NCI-H146 treated with DMSO at 0.1 percent for 48 hours (cell line): ENCODE data around the gene C1QTNF2.
"Not testable (repeated sequence)": the region's sequence is repeated elsewhere in the genome, so short reads cannot be mapped to it uniquely, and the experiment has no call there.

Experiments
- DNase-seq: peaks from one replicate; lab custom pipeline; 2025; ENCODE audit not compliant: unreplicated experiment; lab: John Stamatoyannopoulos, UW

C1QTNF2 gene

DNA sequence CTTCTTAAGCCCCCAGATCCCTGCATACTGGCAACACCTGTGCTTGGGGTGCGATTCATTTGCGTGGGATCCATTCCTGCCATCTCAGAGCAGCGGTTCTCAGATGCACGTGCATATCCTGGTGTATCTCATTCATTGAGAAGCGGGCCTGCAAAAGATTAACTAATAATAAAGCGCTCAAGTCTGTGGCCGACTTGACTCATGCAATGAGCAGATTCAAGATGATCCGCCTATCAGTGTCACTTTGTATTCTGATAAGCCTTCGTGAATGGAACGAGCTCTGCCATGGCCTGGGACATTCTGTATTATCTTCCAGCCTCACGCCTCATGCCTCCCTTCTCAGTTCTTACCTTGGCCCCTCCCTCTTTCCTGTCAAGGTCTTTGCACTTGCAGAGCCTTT, 22.3 kb downstream of the C1QTNF2 start:
- DNase-seq: no peak

DNA sequence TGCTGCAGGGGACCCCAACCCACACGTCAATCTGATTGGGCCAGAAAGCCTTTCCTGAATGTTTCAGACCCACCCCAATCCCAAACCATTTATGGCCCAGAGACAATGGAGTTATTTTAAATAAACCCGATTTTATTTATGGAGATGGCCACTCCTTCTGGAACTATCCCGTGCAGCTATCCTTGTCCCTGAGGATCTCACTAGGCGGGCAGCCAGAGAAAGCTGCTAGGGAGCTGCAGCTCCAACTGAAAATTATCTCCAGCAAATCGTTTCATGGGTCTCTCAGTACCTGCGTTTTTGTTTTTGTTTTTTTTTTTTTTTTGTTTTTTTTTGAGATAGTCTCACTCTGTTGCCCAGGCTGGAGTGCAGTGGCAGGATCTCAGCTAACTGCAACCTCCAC, 23.0 kb downstream of the C1QTNF2 start:
- DNase-seq: no peak

DNA sequence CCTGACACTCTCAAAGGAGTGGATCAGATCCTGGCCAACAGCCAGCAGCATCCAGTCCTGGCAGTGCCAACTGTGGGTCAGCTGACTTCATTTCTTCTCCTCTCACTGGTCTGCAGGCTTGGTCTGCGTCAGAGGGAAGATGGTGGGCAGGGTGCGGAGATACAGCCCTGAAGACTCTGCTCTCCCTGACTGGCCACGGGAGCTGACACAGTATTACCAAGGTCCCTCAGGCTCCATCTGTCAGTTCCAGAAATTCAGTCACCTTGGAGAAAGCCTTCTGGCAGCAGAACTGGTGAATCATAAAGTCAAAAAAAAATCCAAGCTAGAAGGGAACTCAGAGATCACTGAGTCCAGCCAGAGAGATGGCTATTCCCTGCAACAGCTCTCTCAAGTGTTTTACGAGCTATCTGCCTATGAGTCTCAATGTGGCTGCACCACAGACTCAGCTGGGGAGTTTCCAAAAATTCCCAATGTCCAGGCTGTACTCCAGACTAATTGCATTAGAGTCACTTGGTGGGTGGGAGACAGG, 27.9 kb downstream of the C1QTNF2 start:
- DNase-seq: no peak

DNA sequence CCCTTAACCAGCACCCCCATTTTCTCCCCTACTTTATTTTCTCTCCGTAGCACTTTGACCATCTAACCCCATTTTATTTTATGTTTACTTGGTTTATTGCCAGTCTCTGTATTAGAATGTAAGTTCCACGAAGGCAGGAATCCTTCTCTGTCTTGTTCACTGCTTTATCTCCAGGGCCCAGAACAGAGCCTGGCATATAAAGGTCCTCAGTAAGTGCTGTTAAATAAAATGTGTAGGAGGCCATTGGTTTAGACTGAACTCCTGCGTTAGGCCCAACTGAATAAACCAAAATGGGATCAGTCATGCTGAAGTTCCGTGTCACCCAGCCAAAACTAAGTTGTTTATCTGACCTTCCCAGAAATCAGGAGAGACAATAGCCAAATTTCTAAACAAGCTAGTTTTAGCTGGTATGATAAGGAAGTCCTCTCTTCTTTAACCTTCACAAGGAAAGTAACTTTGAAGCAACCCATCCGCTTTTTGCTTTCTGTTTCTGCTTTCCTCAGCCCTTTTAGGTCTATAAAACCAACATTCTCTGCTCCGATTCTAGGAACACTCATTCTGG, 29.0 kb downstream of the C1QTNF2 start:
- DNase-seq: no peak

DNA sequence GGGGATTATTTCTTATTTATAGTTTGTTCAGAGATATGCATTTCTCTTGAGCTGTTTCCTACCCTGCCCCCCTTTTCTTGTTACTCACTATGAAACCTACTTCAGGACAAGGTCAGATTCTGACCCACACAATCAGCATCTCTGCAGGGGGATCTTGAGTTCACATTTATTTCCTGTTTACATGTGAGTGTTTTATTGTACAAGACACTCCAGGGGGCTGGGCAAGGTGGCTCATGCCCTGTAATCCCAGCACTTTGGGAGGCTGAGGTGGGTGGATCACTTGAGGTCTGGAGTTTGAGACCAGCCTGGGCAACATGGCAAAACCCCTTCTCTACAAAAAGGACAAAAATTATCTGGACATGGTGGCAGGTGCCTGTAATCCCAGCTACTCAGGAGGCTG, 29.9 kb downstream of the C1QTNF2 start:
- peak; percentile 3 for DNase-seq

DNA sequence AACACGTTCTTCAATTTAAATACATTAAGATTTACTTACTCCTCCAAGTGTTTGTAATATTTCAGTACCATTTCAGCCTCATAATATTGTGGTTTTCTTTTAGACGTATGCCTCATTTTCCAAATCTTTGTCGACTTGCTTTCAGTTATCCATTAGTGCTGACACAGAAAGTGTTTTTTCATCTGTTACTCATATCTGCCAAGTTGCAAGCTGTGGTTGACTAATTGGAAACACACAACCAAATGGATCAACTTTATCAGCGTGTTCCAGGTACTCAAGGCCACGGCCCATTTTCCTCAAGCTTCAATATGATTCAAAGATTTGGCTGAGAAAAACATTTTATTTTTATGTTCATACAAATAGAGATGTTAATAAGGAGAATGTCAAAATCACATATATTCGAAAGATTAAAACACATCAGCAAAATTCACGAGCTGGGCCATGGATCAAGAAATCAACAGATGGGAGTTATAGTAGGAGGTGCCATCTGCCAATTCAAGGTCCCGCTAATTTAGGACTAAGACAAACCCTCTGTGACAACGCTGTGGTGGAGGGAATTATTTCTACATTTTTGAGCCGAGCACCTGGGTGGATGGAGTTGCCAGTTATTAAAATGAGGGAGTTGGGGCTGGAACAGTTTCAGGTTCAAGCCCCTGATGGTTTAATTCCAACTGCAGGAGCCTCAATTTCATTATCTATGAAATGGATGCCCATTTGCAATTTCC, 30.9 kb downstream of the C1QTNF2 start:
- no peak for DNase-seq

DNA sequence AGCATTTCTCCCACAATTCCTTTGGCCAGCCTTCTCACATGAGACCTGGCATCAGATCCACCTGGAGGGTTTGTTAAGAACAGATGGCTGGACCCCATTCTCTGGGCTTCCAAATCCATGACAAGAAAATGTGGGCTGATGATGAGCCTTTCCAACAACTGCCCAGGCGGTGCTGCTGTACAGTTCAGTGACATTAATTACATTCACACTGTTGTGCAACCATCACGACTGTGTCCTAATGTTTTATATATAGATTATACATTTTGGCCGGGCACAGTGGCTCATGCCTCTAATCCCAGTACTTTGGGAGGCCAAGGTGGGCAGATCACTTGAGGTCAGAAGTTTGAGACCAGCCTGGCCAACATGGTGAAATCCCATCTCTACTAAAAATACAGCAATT, 35.7 kb downstream of the C1QTNF2 start:
- not testable (repeated sequence) for DNase-seq

DNA sequence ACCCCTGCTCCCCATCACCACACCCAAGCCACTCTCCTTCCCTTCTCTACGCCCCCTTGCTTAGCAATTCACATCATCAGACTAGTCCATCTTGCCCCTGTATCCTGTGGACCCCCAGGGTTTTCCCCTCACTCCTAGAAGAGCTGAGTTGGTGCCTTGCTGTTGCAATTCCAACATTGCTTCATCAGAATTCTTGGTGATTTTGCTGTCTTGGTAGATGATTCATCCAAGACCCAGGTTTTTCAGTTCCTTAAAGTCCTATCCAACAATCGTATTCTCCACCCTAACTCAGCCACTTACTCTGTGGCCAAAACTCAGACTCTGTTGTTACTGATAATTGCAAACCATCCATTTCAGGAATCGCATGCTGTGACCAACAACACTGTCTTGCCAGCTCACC, 36.7 kb downstream of the C1QTNF2 start:
- no peak for DNase-seq

DNA sequence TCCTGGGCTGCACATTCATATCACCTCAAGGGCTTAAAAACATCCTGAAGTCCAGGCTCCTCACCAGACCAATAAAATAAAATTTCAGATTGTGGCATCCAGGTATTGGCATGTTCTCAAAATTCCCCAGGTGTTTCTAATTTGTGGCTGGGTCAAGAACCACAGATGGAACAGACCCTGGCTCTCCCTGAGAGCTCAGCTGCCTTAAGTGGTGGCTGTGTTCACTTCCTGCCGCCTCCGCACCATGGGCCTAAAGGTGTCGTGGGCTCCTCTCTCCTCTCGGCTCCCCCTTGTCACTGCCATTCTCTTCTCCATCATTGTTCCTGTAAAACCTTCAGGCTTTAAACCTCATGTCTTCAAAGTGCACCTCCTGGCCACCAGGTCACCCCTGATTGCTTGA, 40.2 kb downstream of the C1QTNF2 start:
- DNase-seq: no peak

DNA sequence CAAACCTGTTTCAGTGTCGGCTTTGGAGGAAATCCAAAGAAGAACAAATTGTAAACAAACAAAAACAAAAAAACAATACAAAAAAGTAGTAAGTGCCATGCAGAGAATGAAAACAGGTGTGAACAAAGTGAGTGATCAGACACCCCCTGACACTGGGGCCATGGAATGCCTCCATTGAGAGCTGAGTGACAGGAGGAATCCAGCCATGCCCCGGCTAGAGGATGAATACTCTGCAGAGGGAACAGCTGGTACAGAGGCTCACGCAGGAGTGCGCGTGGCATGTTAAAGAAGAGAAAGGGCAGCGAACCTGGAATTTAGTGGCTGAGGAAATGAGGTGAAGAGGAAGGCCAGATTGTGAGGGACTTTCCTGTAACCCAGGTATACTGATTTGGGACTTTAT, 42.6 kb downstream of the C1QTNF2 start:
- no peak for DNase-seq

DNA sequence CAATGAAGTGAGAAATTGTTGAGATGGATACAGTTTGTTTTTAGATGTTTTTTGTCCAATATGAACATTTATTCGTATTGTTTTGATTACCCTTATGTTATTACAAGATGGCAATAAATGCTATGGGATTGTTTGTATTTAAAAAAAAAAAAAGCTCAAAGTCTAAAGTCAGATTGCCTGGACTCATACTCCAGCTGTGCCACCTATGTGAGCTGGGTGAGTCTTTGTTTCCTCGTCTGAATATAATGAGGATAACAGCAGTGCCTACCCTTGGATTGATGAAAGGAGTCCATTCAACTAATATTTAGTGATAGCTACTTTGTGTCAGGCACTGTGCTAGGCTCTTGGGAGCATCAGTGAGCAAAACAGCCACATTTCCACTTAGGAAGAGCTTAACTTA, 43.4 kb downstream of the C1QTNF2 start:
- DNase-seq: no peak

DNA sequence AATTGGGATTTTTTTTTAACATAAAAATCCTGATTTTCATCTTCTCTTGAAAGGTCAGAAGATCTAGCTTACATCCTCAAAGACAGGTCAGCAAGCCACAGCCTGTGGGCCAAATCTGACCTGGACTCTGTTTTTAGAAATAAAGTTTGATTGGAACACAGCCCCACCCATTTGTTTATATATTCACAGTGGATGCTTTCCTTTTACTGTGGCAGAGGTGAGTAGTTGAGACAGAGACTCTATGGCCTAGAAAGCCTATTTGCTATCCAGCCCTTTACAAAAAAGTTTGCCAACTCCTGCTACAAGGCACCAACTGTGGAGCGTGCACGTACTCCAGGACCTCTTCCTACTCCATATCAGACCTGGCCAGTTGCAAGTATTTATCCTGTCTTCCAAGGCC, 44.7 kb downstream of the C1QTNF2 start:
- no peak for DNase-seq

DNA sequence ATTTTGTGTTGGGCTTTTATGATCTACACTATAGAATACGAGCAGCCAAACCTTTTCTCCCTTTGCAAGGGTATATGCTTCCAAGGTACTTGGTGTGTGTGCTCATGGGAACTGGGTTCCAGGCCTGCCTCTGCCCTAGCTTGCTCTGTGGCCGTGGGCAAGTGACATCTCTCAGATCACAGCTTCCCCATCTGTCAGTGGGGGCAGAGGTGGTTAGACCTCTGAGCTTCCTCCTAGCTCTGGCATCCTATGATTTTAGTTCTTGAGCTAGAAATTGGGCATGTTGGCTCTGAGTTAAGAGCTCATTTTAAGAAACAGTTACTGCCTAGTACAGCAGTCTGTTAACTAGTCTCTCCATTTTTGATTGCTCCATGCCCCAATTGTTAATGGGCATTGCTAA, 45.5 kb downstream of the C1QTNF2 start:
- DNase-seq: no peak

DNA sequence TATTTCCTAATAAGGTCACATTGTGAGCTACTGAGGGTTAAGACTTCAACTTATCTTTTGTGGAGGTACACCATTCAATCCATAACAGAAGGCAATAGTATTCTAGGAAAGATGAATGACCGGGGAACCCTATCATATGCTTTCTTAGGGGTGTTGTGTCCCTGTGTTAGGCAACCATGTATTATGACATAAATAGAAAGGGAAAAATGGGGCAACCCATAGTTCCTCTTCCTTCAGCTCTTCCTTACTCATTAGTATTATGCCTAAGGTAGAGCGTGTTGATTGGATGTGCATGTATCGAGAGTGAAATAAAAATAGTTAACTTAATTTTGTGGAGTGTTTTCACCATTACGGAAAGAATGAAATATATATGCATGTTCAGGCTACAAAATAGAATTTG, 52.0 kb downstream of the C1QTNF2 start:
- no peak for DNase-seq

DNA sequence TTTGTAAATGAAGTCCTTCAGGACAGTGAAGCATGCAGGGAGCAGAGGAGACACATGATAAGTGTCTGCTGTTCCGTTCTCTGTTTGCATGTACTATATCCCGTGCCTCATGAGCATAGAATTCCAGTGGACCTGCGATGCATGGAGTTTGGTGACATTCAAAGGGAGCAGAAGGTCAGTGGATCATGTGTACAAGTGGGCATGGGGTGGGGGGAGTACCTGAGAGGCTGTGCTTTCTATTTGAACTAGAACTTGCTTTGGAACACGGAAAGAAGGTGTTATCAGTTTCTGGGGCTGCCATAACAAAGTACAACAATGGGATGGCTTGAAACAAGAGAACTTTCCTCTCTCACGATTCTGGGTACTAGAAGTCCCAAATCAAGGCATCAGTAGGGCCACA, 53.0 kb downstream of the C1QTNF2 start:
- no peak for DNase-seq

DNA sequence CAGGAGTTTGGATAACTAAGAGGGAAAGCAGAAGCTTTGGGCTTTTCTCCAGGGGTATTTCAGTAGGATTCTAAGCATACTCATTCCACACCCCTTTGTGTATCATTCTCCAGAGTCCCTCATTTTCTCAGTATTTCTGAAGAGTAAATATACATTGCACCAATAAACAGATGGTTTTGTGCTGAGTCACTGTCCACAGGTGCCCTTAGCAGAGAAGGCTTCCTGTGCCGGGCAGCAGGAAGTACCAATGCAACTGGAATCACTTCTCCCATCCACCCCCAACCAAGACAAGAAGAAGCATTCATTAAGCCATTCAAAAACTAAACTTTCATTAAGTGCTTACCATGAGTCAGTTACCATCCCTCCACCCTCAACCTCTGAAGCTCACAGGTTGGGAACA, 54.5 kb downstream of the C1QTNF2 start:
- DNase-seq: peak; percentile 3

DNA sequence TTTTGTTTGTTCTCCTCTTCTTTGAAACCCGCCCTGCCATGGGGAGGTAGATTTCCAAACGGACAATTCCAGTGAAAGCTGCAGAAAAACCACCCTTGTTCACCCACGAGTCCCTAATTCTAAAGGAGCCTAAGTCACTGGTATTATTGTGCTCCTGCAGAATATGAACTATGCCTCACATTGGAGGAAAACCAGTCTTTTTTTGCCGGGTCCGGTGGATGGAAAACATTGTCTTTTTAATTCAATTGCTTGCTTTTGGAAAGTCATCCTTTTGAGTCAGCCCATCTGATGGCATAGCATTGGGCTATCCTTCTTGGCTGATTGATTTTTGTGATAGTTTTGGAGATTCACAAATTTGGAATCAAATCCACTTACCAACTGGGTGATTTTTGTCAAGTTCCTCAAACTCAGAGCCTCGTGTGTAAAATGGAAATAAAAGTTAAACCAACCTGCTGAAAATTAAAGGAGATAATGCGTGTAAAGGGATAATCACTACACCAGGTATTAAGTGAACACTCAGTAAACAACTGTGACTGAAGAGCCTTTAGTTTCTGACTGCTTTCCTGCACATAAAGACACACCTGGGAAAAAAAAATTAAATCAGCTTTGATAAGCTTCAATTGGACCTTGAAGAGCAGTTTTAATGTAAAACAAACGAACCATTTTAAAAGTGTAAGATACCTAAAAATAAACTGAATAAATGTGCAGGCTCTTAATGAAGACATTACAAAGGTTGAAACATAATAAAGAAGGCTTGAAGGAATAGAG, 57.3 kb downstream of the C1QTNF2 start:
- DNase-seq: no peak

DNA sequence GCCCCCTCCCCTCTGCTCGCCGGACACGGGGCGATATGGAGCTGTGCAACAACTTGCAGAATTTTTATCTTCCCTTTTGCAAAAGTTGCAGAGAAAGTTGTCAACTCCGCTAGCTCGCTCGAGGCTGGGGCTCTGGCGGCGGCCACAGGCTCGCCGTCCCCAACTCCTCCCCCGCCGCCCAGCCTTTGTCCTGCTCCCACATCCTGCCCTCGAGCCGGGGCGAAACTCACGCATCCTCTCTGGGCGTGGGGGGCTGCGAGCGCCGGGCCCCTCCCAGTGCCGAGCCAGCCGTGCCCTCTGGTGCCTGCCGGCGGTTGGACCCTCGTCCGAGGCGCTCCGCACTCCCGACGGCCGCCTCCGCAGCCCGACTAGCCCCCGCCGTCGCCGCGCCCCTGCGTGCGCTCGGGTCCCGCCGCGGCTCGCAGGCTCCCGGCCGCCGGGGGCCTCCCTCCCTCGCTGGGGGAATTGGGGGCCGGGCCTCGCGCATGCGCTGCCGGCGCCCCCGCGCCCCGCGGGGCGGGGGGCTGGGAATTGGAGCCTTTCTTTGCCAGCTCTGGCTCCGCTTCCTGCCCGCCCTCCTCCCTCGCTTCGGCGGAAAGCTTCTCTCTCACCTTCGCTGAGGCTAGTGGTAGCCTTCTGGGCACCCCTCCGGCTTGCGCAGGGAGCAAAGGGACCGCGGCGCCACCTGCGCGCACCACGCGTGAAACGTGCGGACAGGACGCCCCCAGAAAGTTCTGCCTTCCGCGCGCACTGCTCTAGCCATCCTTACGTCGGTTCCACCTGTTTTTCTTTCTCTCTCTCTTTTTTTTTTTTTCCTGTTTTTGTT, 58.1 kb downstream of the C1QTNF2 start, which contains the start of gene CCNJL:
Gene CCNJL (minus strand): TSS at position 431 of the 826 bp plus-strand sequence. CDS start 641 bp downstream, outside the sequence.
- peak; percentile 40 for DNase-seq

DNA sequence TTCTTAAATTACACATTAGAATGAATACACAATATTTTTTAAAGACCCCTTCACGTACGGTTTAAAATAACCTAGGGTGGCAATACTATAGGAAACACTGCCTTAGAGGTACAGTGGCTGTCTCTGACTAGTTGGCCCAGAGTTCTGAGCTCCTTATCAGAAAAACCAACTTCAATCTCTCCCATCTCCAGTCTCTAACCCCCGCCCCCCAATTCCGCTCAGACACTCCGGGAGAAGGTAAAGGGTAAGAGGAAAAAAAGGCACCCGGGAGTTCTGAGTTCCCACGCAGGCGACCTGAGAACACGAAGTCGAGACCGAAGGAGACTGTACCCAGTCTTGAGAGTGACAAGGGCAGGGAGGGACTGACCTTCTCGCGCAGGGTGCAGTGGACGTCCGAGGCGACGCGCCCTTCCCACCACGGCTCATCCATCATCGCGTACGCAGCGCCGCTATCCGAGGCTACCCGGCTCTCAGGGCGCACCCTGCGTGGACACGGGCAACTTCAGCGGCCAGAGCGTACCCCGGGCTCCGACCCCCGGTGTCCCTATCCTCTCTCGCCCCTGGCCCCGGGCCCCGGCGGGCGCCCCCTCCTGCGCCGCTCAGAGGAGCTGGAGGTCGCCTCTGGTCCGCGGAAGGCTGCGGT, 58.8 kb downstream of the C1QTNF2 start:
- DNase-seq: no peak

DNA sequence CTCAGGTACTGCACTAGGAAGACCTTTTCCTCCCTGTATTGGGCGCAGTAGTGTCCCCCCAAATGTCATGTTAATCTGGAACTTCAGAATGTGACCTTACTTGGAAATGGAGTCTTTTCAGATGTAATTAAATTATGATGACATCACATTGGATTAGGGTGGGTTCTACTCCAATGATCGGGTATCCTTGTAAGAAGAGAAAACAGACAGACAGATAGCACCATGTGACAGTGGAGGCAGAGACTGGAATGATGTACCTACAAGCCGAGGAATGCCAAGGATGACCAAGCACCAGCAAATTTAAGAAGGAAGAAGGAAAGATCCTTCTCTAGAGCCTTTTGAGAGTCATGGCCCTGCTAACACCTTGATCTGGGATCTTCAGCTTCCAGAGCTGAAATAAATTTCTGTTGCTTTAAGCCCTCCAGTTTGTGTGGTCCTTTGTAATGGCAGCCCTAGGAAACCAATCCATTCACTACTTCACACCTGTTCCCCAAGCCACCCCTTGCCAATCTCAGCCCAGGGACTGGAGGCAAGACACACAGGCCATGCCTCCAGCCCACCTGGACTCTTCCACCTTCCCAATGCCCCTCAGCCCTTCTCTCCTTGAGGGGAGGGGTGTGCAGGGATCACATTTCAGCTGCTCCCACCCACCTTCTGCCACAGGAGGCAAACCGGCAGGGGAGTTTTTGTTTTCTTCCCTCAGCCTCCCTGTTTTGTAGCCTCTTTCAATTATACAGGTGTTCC, 59.7 kb downstream of the C1QTNF2 start:
- no peak for DNase-seq
